Testis (tissue), 2 donors: Measurements from ENCODE around the gene ZNF611.
"Not testable (repeated sequence)": the region's sequence is repeated elsewhere in the genome, so short reads cannot be mapped to it uniquely, and the experiment has no call there.

Experiments
- CTCF ChIP-seq, 3 experiments: fragments of 450-650 bp in 2 of 3; fragments of 200-600 bp in 1 of 3; sonication (generic) in 1 of 3; IDR thresholded peaks; one replicate each; pipeline ENCODE4 v1.5.1; 2016 to 2019; ENCODE audit warnings: antibody characterized with exemption in 3 of 3, mild to moderate bottlenecking in 2 of 3, moderate library complexity in 1 of 3
- POLR2A ChIP-seq: fragments of 450-650 bp; IDR thresholded peaks from one replicate; pipeline ENCODE4 v1.6.1; 2017; ENCODE audit warnings: antibody characterized with exemption, mild to moderate bottlenecking, moderate library complexity

GRCh38 chr19:52723907-52724598 lies 10.8 kb downstream of the ZNF611 start:
- not testable (repeated sequence) for TF ChIP-seq CTCF (IDR thresholded peaks at IDR 0.05); POLR2A
